22Rv1 (cell line): ENCODE data around the gene PGLYRP3.
"Not testable (repeated sequence)": the region's sequence is repeated elsewhere in the genome, so short reads cannot be mapped to it uniquely, and the experiment has no call there.

Experiments
- H3K27ac ChIP-seq: fragments of 450-650 bp; 2 replicates; pipeline ENCODE4 v1.5.1; 2017
- ZFX ChIP-seq: fragments of 450-650 bp; IDR thresholded peaks from 2 replicates; pipeline ENCODE4 v1.6.1; 2017; ENCODE audit warnings: antibody characterized with exemption, borderline replicate concordance
- TF ChIP-seq, protein P1 (sequence below): fragments of 450-650 bp; IDR thresholded peaks from 2 replicates; pipeline ENCODE4 v1.5.1; 2017; ENCODE audit warnings: mild to moderate bottlenecking

The PGLYRP3 gene

GRCh38 chr1:153322568-153322967, 9.8 kb upstream of the PGLYRP3 start:
- no peak for TF ChIP-seq ZFX
- TF ChIP-seq, protein P1, sequence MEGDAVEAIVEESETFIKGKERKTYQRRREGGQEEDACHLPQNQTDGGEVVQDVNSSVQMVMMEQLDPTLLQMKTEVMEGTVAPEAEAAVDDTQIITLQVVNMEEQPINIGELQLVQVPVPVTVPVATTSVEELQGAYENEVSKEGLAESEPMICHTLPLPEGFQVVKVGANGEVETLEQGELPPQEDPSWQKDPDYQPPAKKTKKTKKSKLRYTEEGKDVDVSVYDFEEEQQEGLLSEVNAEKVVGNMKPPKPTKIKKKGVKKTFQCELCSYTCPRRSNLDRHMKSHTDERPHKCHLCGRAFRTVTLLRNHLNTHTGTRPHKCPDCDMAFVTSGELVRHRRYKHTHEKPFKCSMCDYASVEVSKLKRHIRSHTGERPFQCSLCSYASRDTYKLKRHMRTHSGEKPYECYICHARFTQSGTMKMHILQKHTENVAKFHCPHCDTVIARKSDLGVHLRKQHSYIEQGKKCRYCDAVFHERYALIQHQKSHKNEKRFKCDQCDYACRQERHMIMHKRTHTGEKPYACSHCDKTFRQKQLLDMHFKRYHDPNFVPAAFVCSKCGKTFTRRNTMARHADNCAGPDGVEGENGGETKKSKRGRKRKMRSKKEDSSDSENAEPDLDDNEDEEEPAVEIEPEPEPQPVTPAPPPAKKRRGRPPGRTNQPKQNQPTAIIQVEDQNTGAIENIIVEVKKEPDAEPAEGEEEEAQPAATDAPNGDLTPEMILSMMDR: no peak
- no peak overlapping the region for H3K27ac ChIP-seq

GRCh38 chr1:153318145-153318544, 5.4 kb upstream of the PGLYRP3 start:
- H3K27ac ChIP-seq: not testable (repeated sequence)

GRCh38 chr1:153316013-153316412, 3.3 kb upstream of the PGLYRP3 start:
- H3K27ac ChIP-seq: not testable (repeated sequence)

- H3K27ac ChIP-seq: not testable (repeated sequence)
Observed at GRCh38 chr1:153314388-153314787, 1.6 kb upstream of the PGLYRP3 start.

DNA sequence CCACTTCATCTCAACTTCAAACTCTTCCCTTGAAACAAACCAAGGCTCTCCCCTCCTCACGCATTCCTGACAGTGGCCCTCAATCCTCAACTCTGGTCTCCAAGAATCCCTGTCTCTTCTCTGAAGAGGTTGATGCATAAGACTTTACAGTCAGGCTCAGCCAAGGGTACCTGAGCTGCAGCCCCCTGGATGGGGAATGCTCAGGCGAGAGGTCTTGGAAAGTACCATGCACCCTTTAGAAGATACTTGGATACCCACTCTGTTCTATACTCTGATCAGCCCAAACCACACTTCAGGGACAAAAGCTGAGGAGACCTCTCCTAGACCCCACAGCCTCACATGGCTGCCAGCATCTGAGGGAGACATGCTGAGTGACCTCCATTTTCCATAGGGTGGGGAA, 536 bp upstream of the PGLYRP3 start:
- TF ChIP-seq, protein P1: no peak

DNA sequence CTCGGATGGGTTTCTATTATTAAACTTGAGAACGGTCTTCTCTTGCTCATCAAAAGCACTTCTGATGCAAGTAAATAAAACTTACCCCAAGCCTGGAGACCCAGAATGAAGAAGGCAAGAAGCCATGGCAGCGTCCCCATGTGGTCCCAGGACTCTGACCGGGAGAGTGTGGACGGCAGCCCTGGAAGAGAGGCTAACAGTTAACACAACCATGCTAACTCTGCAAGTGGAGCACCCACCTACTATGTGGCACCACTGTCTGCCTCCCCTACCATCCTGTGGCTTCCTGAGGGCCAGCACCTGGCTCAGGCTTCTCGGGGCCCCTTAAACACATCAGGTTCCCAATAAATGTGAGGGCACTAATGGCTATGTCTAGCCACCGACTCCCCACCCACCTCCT, 2.2 kb downstream of the PGLYRP3 start:
- no peak overlapping the region for H3K27ac ChIP-seq
- no peak for TF ChIP-seq ZFX
- TF ChIP-seq, protein P1: no peak

More for the DNA sequence above, 536 bp upstream of the PGLYRP3 start:
- H3K27ac ChIP-seq: no peak overlapping the region

- TF ChIP-seq, protein P1: no peak
- TF ChIP-seq ZFX: no peak
Observed at GRCh38 chr1:153309441-153309840, 3.3 kb downstream of the PGLYRP3 start.

DNA sequence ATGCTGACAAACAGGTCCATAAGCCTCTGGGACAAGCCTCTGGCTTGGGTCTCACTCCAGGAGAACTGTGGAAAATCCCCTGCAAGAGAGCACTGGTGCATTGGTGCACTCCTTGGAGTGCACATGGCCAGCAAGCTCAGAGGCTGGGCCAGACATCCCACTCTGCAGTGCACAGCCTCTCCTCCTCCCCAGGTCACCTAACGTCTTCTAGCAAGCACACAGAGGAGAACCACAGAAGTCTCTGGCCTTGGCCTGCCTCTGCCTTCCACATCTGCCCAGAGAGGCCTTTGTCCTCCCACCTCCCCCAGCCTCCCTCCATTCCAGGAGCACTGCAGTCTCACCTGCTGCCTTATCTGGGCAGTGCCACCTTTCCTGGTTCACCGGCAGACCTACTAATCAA, 4.2 kb downstream of the PGLYRP3 start:
- TF ChIP-seq ZFX: no peak
- TF ChIP-seq, protein P1: no peak
- no peak overlapping the region for H3K27ac ChIP-seq

More at GRCh38 chr1:153309441-153309840, 3.3 kb downstream of the PGLYRP3 start:
- no peak overlapping the region for H3K27ac ChIP-seq

- H3K27ac ChIP-seq: no peak overlapping the region
- TF ChIP-seq, protein P1: no peak
- TF ChIP-seq ZFX: no peak
Observed at GRCh38 chr1:153307221-153307600, 5.5 kb downstream of the PGLYRP3 start.
